ENCODE results near the gene NDUFS5. TPM values are rescaled to one million over a fixed set of nuclear protein-coding genes. Genes with fewer than 3 reads are reported as not detected.
A peak's percentile ranks its signal among the peaks of the same experiment; 100 is the strongest.

Gene NDUFS5
- total and polyA plus RNA-seq, 7 donors, result 525 to 1,407 (median 656) TPM

DNA sequence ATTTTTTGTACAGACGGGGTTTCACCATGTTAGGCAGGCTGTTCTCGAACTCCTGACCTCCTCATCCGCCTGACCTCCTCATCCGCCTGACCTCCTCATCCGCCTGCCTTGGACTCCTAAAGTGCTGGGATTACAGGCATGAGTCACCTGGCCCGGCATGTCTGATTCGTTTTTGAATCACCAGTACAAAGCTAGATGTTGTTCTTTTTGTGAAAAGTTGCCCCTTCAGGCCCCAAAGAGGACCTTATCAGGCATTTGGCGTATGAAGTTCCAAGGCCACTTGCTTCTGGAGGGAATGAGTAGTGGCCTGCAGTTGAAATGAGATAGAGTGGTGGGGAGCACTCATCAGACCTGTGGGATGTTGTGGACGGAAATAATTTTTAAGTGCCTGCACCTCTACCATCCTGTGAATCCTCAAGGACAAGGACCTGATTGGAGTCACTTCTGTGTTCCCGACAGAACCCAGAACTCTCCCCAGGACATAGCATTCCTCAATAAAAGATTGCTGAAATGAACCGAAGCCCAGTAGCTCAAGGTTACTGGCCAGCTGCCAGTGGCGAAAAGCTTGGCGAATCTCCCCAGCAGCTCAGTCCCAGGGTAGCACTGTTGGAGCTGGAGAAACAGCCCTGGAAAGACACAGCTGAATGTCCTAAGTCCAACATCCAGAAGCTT, 50.1 kb downstream of the NDUFS5 start:
- peaks cover 0 to 24% (median 19%) of the 10 kb centered on the region in 4 donors for H3K4me1 ChIP-seq
- H3K36me3 ChIP-seq, result no peaks in the 10 kb centered on the region
- no peaks in the 10 kb centered on the region for H3K9me3 ChIP-seq
- no peak for TF ChIP-seq POLR2A (IDR thresholded peaks at IDR 0.05)
- TF ChIP-seq POLR2AphosphoS5 (IDR thresholded peaks at IDR 0.05), result peak in 1 of 4 donors; percentile 43
- TF ChIP-seq, protein P1, sequence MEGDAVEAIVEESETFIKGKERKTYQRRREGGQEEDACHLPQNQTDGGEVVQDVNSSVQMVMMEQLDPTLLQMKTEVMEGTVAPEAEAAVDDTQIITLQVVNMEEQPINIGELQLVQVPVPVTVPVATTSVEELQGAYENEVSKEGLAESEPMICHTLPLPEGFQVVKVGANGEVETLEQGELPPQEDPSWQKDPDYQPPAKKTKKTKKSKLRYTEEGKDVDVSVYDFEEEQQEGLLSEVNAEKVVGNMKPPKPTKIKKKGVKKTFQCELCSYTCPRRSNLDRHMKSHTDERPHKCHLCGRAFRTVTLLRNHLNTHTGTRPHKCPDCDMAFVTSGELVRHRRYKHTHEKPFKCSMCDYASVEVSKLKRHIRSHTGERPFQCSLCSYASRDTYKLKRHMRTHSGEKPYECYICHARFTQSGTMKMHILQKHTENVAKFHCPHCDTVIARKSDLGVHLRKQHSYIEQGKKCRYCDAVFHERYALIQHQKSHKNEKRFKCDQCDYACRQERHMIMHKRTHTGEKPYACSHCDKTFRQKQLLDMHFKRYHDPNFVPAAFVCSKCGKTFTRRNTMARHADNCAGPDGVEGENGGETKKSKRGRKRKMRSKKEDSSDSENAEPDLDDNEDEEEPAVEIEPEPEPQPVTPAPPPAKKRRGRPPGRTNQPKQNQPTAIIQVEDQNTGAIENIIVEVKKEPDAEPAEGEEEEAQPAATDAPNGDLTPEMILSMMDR (IDR thresholded peaks at IDR 0.05), result no peak
- no peak for TF ChIP-seq EP300 (IDR thresholded peaks at IDR 0.05)
- H3K4me3 ChIP-seq, result no peak overlapping the region
- peak overlapping the region; percentile 62 to 65 (median 63) for H3K27ac ChIP-seq
- intact Hi-C loops (cut with DNase I), result no loop called here
- 62 to 77% methylated on average over 13 of the region's 13 CpGs for WGBS, 2 donors
- peaks cover 0 to 7% (median 1%) of the 10 kb centered on the region in 3 donors for H3K27me3 ChIP-seq
- peak; percentile 92 for DNase-seq

DNA sequence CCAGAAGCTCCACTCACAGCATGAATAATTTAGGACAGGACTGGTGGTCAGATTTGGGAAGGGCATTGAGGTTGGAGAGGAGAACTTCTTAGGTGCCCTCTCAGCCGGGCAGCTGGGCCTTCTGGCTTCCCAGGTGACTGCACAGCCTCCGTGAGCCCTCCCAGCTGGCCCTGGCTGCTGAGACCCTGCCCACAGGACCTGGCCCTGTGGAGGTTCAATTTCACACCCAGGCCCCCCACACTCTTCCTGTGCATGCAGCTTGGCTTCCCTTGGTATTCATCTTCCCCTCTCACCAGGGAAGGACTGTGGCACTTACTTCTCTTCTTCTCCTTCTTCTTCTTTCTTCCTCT, 50.6 kb downstream of the NDUFS5 start:
- no peak for TF ChIP-seq POLR2A (IDR thresholded peaks at IDR 0.05)
- TF ChIP-seq EP300 (IDR thresholded peaks at IDR 0.05), result no peak
- TF ChIP-seq, protein P1 (IDR thresholded peaks at IDR 0.05), result no peak
- TF ChIP-seq POLR2AphosphoS5 (IDR thresholded peaks at IDR 0.05), result no peak
- DNase-seq, result no peak
- H3K4me3 ChIP-seq, result no peak overlapping the region
- H3K4me1 ChIP-seq, result peaks cover 0 to 30% (median 23%) of the 10 kb centered on the region in 4 donors
- H3K9me3 ChIP-seq, result no peaks in the 10 kb centered on the region
- no peaks in the 10 kb centered on the region for H3K36me3 ChIP-seq
- H3K27ac ChIP-seq, result peak overlapping the region; percentile 62 to 65 (median 63)
- intact Hi-C loops (cut with DNase I), result no loop called here
- WGBS, 2 donors, result 80 to 82% methylated on average over 2 of the region's 2 CpGs
- peaks cover 0 to 13% (median 6%) of the 10 kb centered on the region in 3 donors for H3K27me3 ChIP-seq

GRCh38 chr1:39080269-39080826, 54.2 kb downstream of the NDUFS5 start:
- no peak overlapping the region for H3K27ac ChIP-seq
- intact Hi-C loops (cut with DNase I), result no loop called here
- no peaks in the 10 kb centered on the region for H3K36me3 ChIP-seq
- peaks cover 0 to 29% (median 20%) of the 10 kb centered on the region in 3 donors for H3K27me3 ChIP-seq
- WGBS, 2 donors, result 36 to 81% methylated on average over 12 of the region's 12 CpGs
- peaks cover 0 to 39% (median 30%) of the 10 kb centered on the region in 4 donors for H3K4me1 ChIP-seq
- H3K4me3 ChIP-seq, result peak overlapping the region in 2 of 4 donors; percentile 61 to 67
- DNase-seq, result no peak
- H3K9me3 ChIP-seq, result no peaks in the 10 kb centered on the region
- TF ChIP-seq EP300 (IDR thresholded peaks at IDR 0.05) (no peak), POLR2A (IDR thresholded peaks at IDR 0.05) (no peak), POLR2AphosphoS5 (IDR thresholded peaks at IDR 0.05) (no peak)
- TF ChIP-seq, protein P1 (IDR thresholded peaks at IDR 0.05), result no peak

DNA sequence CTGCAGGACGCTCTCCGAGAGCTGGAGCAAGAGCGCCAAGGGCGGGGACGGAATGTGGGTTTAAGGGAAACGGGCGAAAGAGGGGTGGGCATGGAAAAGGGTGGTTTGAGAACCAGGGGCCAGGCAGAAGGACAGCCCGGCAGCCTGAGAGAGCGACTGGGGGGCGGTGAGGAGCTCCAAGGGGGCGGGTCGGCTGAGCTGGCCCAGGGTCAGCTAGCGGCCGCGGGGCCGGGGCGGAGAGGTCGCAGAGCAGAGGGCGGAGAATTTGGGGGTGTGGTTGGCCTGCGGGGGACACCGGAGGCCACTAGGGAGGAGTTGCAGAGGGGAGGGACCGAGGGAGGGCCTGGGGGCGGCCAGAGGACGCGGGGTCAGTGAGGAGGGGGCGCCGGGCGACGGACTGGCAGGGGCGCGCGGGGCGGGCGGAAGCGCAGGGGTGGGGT, 54.7 kb downstream of the NDUFS5 start:
- Histone ChIP-seq H3K4me1 (peaks cover 0 to 39% (median 31%) of the 10 kb centered on the region in 4 donors), H3K4me3 (peak overlapping the region; percentile 14 to 67 (median 56)), H3K27me3 (peaks cover 0 to 29% (median 20%) of the 10 kb centered on the region in 3 donors), H3K27ac (peak overlapping the region in 2 of 4 donors; percentile 52 to 53), H3K9me3 (no peaks in the 10 kb centered on the region), H3K36me3 (no peaks in the 10 kb centered on the region)
- no peak for DNase-seq
- TF ChIP-seq, protein P1 (IDR thresholded peaks at IDR 0.05), result no peak
- TF ChIP-seq EP300 (IDR thresholded peaks at IDR 0.05), result no peak
- no peak for TF ChIP-seq POLR2A (IDR thresholded peaks at IDR 0.05)
- no peak for TF ChIP-seq POLR2AphosphoS5 (IDR thresholded peaks at IDR 0.05)
- 7 to 17% methylated on average over 32 to 35 of the region's 35 CpGs for WGBS, 2 donors
- intact Hi-C loops (cut with DNase I), result no loop called here

Measured in sigmoid colon (tissue), 7 donors.